Retinal pigment epithelial cell (primary cell): ENCODE data around the gene CCL4L2.
"Not testable (repeated sequence)": the region's sequence is repeated elsewhere in the genome, so short reads cannot be mapped to it uniquely, and the experiment has no call there.

Experiments
- DNase-seq: peaks from one replicate; pipeline ENCODE4 v3.0.0-alpha.2; 2010; ENCODE audit warnings: low read depth
- H3K4me3 ChIP-seq: 2 replicates; pipeline ENCODE4 v1.5.1; 2011; ENCODE audit warnings: mild to moderate bottlenecking, low read length, control low read depth, moderate library complexity
- TF ChIP-seq, protein P1 (sequence below): conservative IDR thresholded peaks from 2 replicates; pipeline ENCODE4 v1.5.1; 2011; ENCODE audit warnings: low read depth, low read length, control low read depth, inconsistent platforms

The CCL4L2 gene

DNA sequence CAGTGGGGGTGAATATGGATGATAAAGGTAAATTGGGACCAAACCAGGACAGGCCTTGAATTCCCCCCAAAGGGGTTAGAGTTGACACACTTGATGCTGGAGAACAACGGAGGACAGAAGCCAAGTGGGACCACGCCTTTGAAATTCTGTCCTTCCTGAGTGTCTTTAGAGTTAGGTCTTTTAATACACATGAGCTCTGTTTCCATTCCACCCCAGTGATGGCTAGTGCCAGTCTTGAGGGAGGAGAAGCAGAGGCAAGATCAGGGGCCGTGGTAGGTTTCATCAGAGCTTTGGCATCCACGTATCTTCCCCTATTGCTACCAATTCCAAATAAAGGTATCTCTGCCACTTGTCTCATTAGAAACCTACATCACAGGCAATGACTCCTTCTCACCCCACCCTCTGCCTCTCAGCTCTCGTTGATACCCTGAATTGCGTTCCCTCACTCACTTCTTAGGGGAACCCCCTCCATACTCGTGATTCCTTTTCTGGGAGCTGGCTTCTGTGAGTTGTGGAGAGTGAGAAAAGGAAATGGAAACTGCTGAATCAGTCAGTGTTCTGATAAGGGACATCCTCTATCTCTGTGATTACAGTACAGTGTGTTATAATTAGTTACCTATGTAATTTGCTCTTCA, 11.9 kb upstream of the CCL4L2 start:
- TF ChIP-seq, protein P1, sequence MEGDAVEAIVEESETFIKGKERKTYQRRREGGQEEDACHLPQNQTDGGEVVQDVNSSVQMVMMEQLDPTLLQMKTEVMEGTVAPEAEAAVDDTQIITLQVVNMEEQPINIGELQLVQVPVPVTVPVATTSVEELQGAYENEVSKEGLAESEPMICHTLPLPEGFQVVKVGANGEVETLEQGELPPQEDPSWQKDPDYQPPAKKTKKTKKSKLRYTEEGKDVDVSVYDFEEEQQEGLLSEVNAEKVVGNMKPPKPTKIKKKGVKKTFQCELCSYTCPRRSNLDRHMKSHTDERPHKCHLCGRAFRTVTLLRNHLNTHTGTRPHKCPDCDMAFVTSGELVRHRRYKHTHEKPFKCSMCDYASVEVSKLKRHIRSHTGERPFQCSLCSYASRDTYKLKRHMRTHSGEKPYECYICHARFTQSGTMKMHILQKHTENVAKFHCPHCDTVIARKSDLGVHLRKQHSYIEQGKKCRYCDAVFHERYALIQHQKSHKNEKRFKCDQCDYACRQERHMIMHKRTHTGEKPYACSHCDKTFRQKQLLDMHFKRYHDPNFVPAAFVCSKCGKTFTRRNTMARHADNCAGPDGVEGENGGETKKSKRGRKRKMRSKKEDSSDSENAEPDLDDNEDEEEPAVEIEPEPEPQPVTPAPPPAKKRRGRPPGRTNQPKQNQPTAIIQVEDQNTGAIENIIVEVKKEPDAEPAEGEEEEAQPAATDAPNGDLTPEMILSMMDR: no peak
- DNase-seq: no peak
- H3K4me3 ChIP-seq: no peak overlapping the region

DNA sequence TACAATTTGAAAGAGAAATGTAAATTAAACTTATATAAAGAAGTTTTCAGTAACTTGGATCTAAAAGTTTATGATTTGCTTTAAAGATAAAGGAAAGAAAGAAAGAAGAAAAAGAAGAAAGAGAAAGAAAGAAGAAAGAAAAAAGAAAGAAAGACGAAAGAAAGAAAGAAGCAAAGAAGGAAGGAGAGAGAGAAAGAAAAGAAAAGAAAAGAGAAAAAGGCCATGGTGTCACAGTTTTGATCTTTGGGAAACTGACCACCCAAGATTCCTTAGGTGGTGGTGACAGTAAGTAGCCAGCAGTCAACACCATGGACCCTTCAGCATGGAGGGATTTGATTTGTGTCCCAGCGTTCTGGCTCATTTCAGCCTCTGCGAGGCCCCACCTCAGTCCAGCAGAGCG, 9.8 kb upstream of the CCL4L2 start:
- DNase-seq, H3K4me3 ChIP-seq: not testable (repeated sequence)

DNA sequence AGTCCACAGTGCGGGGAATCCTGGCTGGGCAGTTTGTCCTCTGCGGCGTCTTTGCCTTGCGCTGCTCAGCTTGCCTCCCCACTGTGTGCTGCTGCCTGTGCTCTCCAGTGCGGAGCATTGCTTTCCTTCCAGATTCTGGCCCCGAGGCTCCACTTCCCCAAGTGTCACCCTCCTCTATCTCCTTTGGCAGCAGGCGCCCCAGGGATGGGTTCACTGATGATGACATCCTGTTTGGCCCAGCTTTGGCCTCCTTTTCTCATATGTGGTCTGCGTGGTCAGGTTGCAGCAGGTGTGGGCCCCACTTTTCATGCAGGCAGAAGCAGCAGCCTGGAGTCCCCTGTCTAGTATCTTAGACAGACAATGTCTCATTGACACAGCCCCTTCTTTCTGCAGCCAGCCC, 9.4 kb upstream of the CCL4L2 start:
- DNase-seq, H3K4me3 ChIP-seq: not testable (repeated sequence)

DNA sequence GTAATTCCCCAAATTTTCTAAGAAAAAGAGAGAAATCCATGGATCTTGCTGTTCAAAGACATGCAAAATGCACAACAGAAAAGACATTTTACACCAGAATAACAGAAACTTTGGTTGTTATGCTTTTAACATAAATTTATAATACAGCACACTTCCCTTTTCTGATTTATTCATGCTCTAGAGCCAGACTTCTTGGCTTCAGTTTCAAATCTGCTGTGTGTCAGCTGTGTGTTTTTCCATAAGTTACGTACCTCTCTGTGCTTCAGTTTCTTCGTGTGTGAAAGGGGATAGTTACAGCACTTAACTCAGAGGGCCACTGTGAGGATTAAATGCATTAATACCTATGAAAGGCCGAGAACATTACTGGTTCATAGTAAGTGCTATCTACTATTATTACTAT, 7.5 kb upstream of the CCL4L2 start:
- TF ChIP-seq, protein P1: no peak
- DNase-seq: no peak
- H3K4me3 ChIP-seq: no peak overlapping the region

DNA sequence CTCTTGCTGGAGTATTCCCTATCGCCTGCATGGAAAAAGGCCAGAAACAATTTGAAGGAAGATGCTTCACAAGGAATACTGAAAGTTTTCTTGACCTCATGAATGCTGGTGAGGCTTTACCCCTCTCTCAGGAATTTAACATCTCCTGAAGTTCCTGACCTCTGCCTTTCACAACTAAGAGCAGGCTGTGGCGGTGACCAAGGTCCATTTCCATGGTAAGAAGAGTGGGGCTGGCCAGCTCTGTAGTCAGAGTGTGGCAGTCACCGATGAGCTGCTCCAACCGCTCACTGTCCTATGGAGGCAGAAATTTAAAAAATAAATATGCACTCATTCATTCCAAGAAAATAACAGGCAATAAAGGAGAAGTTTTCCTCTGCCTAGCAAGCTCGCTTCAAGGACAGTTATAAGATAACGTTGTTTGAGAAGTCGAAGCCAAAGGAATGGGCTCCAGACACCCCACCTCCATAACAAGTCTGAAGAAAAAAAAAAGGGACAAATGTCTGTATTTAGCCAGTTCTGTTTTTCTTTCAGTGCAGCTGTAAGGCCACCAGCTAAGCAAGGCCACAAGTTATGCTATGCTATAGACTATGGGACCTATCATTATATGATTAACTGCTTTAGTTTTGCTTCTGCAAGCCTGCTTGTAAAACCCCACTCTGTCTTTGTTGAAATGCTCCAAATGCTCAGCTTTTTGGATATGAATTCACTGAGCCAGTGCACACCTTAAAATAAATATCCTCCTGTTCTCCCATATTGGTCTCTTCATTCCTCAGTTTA, 6.0 kb upstream of the CCL4L2 start:
- TF ChIP-seq, protein P1: no peak
- no peak for DNase-seq
- no peak overlapping the region for H3K4me3 ChIP-seq

DNA sequence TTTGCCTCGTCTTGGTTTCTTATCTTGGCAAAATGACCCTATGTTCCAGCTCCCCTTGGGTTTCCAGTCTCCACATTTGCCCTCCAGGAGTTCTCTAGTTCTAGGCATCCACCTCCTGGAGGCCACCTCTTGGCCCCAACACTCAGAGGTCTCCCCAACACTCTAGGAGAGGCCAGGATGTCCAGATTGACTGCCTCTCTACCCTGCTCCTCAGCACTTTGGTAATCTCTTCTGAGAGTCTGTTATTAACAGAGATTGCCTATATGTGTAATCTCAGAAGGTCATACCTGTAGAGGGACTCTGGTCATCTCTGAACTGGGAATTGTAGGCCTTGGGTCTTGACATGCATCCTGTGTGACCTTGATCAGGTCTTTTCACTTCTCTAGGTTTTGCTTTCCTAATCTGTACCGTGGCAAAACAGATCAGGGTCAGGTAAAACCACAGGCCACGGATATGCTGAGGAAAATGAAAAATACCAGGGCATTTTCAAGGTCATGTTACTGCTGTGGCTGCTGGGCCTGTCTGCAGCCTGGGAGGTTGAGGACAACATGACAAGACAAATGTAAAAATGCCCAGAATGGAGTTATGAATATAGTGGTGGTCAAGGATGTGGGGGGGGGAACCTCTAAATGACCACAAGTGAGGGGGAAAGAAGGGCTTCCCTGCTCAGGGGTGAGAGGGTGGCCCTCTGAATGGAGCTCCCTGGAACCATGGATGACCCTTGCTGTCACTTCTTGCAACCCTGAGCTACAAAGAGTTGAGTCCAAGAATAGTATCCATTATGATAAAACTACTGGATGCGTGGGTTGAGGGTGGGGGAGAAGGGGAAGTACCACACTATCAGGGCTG, 5.0 kb upstream of the CCL4L2 start:
- DNase-seq: no peak
- no peak overlapping the region for H3K4me3 ChIP-seq
- TF ChIP-seq, protein P1: no peak

DNA sequence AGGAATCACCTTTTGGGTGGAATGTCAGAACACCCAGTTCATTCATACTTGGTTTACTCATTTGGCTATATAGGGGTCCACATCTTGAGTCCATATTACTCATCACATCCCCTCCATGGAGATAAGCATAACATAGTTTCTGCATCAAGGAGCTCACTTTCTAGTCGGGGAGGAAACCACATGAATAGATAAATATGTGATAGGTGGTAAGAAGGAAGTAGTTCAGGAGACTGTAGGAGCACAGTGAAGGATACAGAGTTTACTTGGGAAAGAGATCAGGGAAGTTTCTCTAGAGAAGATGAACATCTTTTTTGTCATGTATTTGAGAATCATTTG, 4.4 kb upstream of the CCL4L2 start:
- not testable (repeated sequence) for DNase-seq, H3K4me3 ChIP-seq

DNA sequence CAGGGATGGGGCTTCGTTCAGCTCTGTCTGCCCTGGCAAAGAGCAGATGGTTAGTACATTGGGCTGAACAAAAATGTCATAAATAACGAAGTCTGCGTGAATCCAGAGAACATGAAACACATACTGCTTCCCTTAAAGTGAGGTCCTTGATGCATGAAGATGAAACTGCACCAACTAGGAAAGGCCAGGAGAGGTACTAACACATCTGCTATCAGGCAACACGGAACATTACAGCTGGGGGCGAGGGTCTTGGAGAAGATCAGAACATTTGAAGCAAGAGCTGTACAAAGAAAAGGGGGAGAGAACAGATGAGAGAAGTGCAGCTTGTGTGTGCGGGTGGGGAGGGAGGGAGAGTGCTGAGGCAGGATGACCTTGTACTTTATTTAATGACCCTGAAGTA, 3.5 kb upstream of the CCL4L2 start:
- DNase-seq, H3K4me3 ChIP-seq: not testable (repeated sequence)

DNA sequence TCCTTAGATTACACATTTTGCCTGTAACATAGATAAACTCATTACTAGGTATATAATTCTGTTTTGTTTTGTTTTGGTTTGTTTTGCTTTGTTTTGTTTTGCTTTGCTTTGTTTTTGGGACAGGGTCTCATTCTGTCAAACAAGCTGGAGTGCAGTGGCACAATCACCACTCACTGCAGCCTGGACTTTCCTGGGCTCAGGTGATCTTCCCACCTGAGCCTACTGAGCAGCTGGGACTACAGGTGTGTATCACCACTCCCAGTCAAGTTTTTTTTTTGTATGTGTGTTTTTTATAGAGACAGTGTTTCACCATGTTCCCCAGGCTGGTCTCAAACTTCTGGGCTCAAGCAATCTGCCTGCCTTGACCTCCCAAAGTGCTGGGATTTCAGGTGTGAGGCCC, 1.3 kb upstream of the CCL4L2 start:
- H3K4me3 ChIP-seq: no peak overlapping the region
- TF ChIP-seq, protein P1: no peak
- DNase-seq: no peak

DNA sequence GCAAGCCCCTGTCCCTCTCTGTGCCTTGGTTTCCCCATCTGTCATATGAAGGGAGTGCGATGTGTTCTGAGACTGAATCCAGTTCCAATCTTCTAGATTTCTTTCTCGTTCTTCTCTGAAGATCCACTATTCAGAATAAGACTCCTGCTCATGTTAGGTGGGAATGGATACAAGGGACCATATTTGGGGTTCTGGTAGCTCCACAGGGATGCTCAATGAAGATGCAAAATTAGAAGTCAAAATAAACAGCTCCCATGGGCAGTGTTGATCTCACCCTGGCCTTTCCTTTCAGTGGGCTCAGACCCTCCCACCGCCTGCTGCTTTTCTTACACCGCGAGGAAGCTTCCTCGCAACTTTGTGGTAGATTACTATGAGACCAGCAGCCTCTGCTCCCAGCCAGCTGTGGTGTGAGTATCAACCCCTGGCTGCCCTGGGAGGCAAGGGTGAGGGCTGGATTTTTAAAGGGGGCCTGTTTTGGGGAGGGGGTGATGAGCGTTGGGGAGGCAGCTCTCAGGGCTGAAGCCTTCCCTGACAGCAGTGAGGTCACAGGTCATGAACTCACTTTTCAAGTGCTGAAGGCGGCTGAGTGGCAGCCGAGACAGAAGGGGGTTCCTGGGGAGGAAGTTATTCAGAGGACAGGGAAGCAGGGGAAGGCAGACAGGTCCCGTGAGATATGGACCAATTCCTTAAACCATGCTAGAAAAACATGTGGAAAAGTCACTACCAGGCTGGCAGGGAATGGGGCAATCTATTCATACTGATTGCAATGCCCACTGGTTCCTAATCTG, 815 bp downstream of the CCL4L2 start:
- H3K4me3 ChIP-seq, DNase-seq: not testable (repeated sequence)
